ENCODE results near the gene GARNL3. TPM values are rescaled to one million over a fixed set of nuclear protein-coding genes. Genes with fewer than 3 reads are reported as not detected.

The GARNL3 gene
- total RNA-seq, 4 donors from 2014 or later = 11.9 to 19.1 (median 16.5) TPM

DNA sequence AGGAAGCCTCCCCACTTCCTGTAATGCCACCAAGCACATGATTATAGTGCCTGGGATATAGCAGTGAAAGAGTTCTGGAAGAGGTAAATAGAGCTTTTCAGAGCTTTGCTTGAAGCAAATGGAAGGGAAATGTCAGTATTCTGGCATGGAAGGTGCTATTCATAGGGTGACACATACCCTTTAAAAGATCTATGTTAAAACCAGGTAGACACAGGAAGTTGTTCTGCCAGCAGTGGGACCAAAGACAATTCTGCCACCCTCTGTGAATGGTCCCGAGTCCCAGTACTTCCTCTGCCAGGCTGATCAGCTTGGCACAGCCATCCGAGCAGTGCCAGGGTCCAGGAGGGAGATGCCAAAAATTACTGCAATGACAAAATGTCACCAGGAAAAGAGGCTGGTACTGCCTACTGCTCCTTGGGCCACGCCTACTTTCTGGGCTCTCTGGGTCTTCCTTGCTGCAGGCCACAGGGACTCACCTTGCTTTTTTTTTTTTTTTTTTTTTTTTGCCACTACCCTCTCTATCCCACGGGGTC, 26.7 kb downstream of the GARNL3 start:
- DNase-seq (ENCODE audit: low spot score in 2 of 2) = no peak
- WGBS, 2 donors = 71 to 76% methylated on average over 4 of the region's 4 CpGs
- TF ChIP-seq POLR2A (IDR thresholded peaks at IDR 0.05) = no peak
- TF ChIP-seq, protein P1, sequence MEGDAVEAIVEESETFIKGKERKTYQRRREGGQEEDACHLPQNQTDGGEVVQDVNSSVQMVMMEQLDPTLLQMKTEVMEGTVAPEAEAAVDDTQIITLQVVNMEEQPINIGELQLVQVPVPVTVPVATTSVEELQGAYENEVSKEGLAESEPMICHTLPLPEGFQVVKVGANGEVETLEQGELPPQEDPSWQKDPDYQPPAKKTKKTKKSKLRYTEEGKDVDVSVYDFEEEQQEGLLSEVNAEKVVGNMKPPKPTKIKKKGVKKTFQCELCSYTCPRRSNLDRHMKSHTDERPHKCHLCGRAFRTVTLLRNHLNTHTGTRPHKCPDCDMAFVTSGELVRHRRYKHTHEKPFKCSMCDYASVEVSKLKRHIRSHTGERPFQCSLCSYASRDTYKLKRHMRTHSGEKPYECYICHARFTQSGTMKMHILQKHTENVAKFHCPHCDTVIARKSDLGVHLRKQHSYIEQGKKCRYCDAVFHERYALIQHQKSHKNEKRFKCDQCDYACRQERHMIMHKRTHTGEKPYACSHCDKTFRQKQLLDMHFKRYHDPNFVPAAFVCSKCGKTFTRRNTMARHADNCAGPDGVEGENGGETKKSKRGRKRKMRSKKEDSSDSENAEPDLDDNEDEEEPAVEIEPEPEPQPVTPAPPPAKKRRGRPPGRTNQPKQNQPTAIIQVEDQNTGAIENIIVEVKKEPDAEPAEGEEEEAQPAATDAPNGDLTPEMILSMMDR (IDR thresholded peaks at IDR 0.05) = no peak
- intact Hi-C loops (cut with DNase I; ENCODE audit: low total_unique reads) = no loop called here
- no peak overlapping the region for H3K4me3 ChIP-seq (ENCODE audit: low read depth, poor library complexity, severe bottlenecking)

DNA sequence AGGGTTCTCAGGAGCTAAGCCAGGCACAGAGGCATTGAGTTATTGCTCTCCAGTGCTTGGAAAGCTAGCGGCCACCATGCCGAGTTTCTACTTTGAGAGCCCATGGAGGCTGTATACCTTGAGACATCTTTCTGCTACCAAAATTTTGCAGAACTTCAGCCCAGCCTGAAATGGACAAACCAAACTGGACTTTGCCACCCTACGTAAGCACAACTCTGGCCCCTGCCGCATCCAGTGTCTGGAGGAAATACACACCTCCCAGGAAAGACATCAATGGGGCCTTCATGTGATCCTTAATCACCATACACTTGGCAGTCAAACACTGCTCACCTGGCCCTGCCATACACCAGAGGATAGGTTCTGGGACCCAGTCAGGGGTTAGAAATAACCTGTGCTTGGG, 27.8 kb downstream of the GARNL3 start:
- 88 to 93% methylated on average over 3 to 4 of the region's 4 CpGs for WGBS, 2 donors
- intact Hi-C loops (cut with DNase I; ENCODE audit: low total_unique reads) = no loop called here
- TF ChIP-seq POLR2A (IDR thresholded peaks at IDR 0.05) = no peak
- TF ChIP-seq, protein P1 (IDR thresholded peaks at IDR 0.05) = no peak
- no peak overlapping the region for H3K4me3 ChIP-seq (ENCODE audit: low read depth, poor library complexity, severe bottlenecking)
- no peak for DNase-seq (ENCODE audit: low spot score in 2 of 2)

DNA sequence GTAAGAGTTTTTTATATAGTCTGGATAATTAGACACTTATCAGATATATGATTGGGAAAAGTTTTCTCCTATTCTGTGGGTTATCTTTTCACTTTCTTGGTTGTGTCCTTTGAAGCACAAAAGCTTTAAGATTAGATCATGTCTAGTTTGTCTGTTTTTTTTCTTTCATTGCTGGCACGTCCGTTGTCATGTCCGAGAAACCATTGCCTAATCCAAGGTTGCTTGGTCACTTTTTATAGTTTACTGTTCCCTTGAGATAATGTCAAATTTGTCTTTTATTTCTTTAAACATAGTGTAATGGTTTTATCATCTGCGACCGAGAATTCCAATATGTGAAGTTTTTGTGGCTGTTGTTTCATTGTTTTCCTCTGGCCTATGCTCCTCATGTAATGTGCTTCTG, 28.8 kb downstream of the GARNL3 start:
- 67 to 70% methylated on average over 5 of the region's 5 CpGs for WGBS, 2 donors
- TF ChIP-seq POLR2A (IDR thresholded peaks at IDR 0.05) = no peak
- TF ChIP-seq, protein P1 (IDR thresholded peaks at IDR 0.05) = no peak
- intact Hi-C loops (cut with DNase I; ENCODE audit: low total_unique reads) = no loop called here
- no peak for DNase-seq (ENCODE audit: low spot score in 2 of 2)
- H3K4me3 ChIP-seq (ENCODE audit: low read depth, poor library complexity, severe bottlenecking) = no peak overlapping the region

DNA sequence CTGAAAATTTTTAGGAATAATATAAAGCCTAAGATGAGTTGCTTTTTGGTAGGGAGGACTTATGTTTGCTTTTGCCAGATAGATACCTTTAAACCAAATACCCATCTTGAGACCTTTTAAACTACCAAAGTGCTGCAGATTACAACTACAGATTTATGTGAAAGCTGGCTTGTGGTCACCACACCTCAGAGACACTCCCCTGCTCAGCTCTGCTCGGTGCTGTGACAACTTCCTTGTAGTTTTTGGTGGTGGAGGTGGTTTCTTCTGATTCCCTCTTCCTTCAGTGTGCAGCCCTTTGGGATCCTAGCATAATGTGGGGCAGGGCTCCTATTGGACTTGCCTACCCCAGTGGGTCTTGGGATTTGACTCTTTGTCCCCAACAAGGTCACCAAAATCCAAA, 29.2 kb downstream of the GARNL3 start:
- H3K4me3 ChIP-seq (ENCODE audit: low read depth, poor library complexity, severe bottlenecking) = no peak overlapping the region
- TF ChIP-seq POLR2A (IDR thresholded peaks at IDR 0.05) = no peak
- TF ChIP-seq, protein P1 (IDR thresholded peaks at IDR 0.05) = no peak
- no peak for DNase-seq (ENCODE audit: low spot score in 2 of 2)
- intact Hi-C loops (cut with DNase I; ENCODE audit: low total_unique reads) = no loop called here
- WGBS, 2 donors = 41 to 50% methylated on average over 1 of the region's 1 CpG

- no peak for TF ChIP-seq POLR2A (IDR thresholded peaks at IDR 0.05)
- TF ChIP-seq, protein P1 (IDR thresholded peaks at IDR 0.05) = no peak
- 88 to 94% methylated on average over 1 of the region's 1 CpG for whole genome bisulfite sequencing, 2 donors
- intact Hi-C loops (cut with DNase I; ENCODE audit: low total_unique reads) = no loop called here
- H3K4me3 ChIP-seq (ENCODE audit: low read depth, poor library complexity, severe bottlenecking) = no peak overlapping the region
- no peak for DNase-seq (ENCODE audit: low spot score in 2 of 2)
Observed at GRCh38 chr9:127295005-127295404, 30.4 kb downstream of the GARNL3 start.

- intact Hi-C loops (cut with DNase I; ENCODE audit: low total_unique reads) = no loop called here
- WGBS, 2 donors = 89 to 90% methylated on average over 3 of the region's 3 CpGs
- no peak overlapping the region for H3K4me3 ChIP-seq (ENCODE audit: low read depth, poor library complexity, severe bottlenecking)
- TF ChIP-seq POLR2A (IDR thresholded peaks at IDR 0.05) = no peak
- TF ChIP-seq, protein P1 (IDR thresholded peaks at IDR 0.05) = no peak
- DNase-seq (ENCODE audit: low spot score in 2 of 2) = no peak
Observed at GRCh38 chr9:127300886-127301447, 36.4 kb downstream of the GARNL3 start.
